HG03469 (cell line): Measurements from ENCODE around the gene ARHGAP28.
"Not testable (repeated sequence)": the region's sequence is repeated elsewhere in the genome, so short reads cannot be mapped to it uniquely, and the experiment has no call there.

ENCODE experiments used
- ATAC-seq: cut with Tn5 transposase; IDR thresholded peaks from one replicate; pipeline ENCODE4 v1.9.1; 2021; ENCODE audit warnings: mild to moderate bottlenecking, moderate library complexity, moderate number of reproducible peaks; ENCODE audit not compliant: unreplicated experiment

ARHGAP28 gene

DNA sequence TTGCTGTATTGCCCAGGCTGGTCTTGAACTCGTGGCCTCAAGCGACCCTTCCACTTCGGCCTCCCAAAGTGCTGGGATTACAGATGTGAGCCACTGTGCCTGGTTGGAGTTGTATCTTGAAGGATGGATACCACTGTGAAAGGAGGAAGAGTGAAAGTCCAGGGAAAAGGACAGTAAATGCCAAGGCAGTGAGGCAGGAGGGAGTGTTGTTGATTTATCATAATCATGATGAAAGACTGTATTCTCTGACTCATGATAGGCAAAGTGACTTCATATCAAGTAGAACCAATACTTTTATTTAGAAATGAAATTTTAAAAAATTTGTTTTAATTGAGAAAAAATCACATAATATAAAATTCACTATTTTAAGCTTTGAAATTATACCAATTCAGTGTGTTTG lies 162.3 kb downstream of the ARHGAP28 start:
- ATAC-seq, result no peak

DNA sequence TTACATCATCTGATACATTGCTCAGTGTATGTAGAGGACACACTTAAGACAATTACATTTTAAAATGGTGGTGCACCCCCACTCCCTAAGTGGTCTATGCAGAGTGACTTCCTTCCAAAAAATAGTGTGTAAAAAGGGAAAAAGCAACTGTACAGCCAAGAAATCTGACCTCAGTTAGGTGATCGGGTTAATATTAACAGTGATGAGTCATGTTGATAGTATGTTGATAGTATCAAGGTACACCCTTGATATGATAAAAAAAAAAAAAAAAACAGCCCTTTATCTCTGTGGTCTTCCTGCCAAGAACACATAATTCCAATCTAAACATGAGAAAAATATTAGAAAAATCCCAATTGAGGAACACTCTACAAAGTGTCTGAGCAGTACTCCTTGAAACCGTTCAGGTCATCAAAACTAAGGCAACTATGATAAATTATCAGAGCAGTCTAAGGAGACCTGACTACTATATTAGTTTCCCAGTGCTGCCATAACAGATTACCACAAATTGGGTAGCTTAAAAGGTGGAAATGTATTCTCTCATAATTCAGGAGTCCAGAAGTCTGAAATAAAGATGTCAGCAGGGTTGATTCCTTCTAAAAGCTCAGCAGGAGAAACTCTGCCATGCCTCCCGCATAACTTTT lies 171.9 kb downstream of the ARHGAP28 start:
- no peak for ATAC-seq

DNA sequence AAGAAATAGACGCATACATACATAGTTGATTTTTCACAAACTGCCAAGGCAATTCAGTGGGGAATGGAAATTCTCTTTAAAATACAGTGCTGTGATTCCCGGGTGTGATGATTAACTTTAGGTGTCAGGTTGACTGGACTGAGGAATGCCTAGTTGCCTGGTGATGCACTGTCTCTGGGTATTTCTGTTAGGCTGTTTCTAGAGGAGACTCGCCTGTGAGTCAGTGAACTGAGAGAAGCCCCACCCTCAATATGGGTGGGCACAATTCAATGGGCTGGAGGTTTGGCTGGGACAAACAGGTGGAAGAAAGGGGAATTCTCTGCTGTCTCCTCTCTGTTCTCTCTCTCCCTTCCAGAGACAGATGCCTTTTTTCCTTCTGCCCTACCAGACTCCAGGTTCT lies 187.6 kb downstream of the ARHGAP28 start:
- ATAC-seq, result no peak

DNA sequence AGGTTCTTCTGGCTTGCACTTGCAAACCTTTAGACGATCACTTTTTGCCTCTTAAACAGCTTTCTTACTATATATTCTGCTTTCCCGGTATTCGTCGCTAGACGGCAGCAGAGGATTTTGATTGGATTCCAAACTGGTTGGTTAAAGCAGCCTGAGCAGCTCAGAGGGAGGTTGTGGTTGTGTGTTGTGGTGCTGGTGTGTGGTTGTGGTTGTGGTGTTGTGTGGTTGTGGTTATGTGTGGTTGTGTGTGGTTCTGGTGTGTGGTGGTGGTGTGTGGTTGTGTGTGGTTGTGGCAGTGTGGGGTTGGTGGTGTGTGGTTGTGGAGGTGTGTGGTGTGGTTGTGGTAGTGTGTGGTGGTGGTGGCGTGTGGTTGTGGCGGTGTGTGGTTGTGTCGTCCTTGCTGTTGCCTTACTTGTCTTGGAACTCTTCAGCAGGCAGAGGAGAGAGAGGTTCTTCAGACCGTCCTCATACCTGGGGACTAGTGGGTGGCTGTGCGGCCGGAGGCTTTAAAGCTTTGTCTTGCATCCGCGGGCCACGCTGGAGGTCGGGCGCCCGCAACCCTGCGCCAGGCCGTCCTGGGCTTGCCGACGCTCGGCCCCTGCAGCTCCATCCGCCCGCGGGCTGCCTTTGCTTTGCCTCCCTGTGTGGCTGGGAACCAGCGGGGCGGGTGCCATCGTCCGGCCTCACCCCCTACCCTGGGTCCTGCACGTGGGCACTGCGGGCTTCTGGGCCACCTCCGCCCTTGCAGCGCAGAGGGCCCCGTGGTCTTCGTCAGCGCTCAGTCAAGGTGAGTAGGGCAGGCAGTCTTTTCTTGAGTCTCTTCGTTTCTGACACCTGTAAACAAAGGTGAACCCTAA lies 190.8 kb downstream of the ARHGAP28 start:
- no peak for ATAC-seq

DNA sequence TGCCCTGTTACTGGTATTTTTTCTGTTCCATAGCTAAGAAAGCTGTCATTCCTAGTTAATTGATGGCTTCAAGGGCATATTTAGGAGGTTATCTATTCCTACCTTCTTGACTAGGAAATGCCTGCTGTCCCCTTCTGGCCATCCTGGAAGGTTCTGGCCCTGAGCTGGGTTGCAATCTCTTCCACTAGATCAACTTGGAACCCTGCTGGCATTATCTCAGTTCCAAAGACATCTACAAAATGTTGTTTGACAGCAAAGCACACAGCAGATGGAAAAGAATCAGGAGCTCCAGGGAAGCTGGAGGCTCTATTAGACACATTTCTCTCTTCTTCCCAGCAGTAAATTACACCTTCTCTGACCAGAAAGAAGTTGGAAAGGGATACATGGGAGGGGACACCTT lies 192.1 kb downstream of the ARHGAP28 start:
- ATAC-seq, result no peak

DNA sequence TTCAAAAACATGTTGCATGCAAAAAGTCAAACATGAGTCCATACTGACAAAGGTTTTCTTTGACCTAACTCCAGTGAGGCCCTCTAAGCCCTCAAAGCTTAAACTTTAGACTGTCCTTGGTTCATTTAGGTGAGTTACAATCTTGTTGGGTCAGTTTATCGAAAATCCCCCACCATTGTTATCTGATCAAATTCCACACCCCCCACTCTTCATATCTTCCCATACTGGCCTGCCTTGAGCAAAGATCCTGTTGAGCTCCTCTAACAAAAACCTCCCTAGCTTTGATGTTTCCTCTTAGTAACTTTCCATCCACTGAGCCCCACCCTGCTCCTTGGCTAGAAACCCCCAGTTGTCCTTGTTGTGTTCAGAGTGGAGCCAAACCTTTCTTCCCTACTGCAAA lies 193.7 kb downstream of the ARHGAP28 start:
- no peak for ATAC-seq

DNA sequence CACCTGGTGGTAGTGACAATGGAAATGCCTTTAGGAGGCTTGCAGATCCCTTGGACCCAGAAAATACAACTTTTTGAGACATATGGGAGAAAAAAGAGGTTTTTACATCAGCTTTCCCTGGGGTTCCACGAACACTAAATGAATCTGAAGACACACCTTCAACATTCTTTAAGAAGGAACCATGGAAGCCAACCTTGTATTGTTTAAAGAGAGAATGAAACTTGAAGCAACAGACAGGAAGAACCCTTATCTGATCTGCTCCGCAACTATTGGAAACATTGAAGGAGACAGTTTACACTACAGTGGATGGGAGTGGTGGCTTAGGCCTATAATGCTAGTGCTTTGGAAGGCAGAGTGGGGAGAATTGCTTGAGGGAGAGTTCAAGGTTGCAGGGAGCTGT lies 197.6 kb downstream of the ARHGAP28 start:
- no peak for ATAC-seq

DNA sequence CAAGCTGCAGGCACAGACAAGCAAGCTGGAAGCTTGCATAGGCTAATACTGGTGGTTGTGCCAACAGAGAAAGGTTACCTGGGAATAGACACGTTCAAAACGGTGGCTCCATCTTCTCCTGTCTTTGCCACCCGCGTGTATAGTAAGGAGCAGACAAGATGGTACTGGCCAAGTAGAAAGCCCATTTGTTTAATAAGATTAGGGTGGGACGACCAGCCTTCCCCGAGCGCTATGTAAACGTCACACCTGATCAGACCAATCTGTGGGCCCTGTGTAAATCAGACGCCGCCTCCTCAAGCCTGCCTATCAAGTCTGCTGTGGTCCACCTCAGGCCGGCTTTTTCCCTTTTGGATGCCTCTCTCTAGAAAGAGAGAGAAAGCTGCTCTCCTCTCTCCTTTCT lies 198.8 kb downstream of the ARHGAP28 start:
- no peak for ATAC-seq

DNA sequence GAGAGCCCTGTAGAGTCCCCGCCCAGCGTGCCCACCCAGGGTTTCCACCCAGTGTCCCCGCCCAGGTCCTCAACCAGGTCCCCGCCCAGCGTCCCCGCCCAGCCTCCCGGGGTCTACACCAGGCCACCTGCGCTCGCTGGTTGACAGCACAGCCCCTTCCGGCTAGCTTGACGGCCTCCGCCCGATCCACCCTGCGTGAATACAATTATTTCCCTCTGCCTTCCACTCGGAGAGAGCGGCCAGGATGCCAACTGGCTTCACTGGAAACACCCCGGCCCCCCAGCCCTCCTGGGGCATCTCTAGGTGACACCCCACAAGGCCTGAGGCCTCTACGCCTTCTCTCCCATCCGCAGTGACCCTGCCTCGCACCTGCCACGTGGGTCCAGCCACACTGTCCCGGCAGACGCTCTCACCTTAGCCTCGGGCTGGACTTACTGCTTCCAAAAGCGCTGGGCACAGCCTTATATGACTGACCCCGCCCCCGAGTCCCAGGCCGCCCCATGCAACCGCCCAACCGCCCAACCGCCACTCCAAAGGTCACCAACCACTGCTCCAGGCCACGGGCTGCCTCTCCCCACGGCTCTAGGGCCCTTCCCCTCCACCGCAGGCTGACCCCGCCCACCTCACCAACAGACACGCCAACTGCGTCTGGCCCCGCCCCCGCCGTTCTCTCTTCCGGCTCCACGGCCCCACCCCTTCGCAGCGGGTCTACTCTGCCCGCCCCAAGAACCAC lies 200.0 kb downstream of the ARHGAP28 start:
- no peak for ATAC-seq

DNA sequence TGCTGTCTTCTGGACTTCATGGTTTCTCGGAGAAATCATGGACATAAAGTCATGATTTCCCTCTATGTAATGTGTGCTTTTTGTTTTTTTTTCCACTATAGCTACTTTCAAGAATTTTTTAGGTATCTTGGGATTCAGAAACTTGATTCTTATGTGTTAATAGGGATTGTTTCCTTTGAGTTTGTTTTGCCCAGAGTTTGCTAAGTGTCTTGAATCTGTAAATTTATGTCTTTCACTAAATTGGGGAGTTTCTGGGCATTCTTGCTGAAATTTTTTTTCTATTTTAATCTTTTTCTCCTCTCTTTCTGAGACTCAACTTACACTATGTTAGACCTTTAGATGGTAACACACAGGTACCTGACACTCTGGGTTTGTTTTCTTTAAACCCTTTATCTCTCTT lies 205.3 kb downstream of the ARHGAP28 start:
- ATAC-seq, result no peak

DNA sequence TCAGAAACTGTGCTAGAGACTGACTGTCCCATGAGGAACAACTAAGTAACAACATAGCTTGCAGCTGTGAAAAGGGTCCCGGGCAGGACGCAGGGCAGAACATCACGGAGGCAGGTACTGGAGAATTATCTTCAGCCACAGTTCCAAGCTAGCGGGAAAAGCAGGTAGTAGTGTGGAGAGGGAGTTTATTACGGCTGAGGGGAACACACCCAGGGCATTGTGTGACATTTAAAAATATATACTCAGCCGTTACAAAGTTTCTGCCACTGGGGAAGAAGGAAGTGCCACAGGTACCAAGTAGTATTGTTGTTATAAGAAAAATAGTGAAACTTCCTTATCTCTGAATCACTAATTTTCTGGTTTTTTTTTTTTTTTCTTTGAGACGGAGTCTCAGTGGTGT lies 208.5 kb downstream of the ARHGAP28 start:
- no peak for ATAC-seq

DNA sequence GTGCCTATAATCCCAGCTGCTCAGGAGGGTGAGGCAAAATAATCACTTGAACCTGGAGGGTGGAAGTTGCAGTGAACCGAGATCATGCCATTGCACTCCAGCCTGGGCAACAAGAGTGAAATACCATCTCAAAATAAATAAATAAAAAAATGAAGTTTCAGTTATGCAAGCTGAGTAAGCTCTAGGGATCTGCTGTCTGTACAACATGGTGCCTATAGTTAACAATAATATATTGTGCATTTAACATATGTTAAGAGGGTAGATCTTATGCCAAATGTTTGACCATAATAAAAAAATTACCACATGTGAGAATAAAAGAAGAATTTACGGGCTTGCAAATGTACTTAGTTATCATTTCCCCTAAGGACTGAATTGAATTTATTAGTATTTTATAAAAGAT lies 208.9 kb downstream of the ARHGAP28 start:
- not testable (repeated sequence) for ATAC-seq

DNA sequence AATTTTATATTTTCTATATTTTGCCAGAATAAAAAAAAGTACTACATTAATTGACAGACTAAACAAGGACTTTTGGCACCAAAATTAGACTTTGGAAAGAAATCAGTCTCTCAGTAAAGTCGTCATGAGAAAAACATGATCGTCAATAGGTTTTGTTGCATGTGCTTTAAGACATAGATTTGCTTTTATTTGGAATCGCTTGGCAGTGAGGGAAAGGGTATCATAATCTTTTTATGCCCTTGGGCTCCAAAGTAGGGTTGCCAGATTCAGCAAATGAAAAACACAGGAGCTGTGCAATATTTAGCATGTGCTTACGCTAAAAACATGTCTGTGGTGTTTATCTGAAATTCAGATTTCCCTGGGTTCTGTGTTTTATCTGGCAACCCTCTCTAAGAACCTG lies 210.5 kb downstream of the ARHGAP28 start:
- no peak for ATAC-seq

DNA sequence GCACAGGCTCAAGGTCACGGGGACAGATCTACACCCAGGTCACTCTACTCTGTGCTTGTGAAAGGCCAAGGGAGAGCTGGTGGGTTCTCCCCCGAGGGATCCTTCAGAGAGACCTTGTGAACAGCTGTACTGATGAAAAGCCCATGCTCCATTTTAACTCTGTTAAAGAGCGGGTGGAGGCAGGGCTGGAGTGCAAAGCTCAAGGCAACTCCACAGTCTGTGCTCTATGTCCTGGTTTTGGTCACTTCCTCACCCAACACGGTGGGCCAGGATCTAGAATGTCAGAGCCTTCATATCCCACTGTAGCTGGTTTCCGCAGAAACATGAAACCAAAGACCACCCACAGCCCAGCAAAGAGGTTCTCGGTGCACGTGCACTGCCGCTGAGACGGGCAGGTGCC lies 210.9 kb downstream of the ARHGAP28 start:
- ATAC-seq, result no peak

DNA sequence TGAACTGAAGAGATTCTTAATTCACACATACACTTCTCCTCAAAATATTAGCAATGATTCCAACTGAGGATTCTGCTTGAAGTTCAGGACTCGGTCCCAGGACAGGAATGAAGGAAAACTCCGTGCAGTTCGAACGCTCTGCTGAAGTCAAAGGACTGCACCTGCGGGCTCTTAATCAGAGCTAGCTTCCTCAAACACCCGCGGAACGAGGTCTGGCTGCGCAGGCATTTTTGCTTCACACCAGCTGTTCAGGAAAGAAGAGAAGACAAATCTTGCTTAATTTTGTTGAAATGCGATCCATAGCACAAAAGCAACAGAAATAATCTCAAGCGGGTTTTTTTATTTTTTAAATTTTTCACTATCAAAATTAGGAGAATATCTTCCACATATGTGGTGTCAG lies 212.5 kb downstream of the ARHGAP28 start:
- ATAC-seq, result no peak

DNA sequence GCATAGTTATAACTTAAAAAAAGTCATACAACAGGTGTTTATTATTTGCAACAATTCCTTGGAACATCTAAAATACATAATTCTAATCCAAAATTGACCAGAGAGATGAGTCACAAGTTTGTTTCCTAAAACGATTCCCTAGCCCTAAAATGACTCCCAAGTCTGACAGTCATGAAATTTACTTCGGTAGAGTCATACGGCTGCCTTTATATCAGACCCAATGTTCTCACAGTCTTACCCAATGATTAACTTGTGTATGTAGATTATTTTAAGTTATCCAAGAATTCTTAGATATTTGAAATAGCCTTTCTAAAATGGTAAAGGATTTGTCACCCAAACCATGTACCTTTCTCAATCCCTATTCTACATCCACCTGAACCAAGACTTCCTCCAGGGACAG lies 213.2 kb downstream of the ARHGAP28 start:
- no peak for ATAC-seq

DNA sequence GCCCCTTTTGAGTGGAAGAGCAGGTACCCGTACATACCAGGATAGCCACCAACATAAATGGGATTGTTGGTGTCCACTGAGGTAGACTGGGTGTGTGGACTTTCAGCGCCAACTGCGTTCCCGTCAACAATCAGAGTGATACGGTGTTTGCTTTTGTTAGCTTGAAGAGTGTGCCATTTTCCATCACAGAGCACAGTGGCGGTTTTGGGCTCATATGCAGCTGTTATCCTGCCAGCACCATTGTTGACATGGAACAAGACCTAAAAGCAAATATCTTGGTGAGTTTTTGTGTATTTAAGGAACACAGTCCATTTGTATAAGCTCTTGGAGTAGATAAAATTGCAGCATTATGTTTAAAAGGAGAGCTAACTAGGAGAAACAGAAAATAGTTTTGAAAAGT lies 213.6 kb downstream of the ARHGAP28 start:
- no peak for ATAC-seq

DNA sequence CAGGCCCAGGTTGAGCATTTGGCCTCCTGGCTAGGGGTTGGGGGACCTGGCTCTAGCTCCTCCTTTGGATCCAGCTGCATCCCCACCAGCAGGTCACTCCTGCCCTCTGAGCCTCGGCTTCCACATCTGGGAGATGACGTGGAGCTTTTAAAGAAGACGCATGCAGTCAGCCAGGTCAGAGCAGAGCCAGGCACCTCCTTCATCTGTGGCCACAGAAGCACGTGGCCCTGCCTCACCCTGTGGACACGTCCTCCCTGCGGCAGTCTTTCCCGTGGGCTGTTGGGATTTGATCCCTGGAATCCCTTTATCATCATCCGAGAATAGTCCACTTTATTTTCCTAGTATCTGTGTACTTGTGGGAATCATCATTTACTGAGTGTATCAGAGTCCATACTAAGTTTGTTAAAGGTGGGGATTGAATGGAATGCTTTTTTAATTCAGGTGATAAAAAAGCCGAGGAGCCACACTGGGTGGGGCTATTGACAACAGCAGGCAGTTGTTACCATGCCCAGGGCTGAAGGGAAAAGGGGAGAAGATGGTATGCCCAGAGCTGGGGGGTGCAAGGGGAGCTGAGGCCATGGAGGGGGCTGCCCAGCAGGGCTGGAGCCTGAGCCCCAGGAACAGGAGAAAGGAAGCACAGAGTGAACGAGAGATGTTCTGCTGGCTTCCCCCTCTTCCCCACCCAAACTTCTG lies 218.0 kb downstream of the ARHGAP28 start:
- no peak for ATAC-seq

DNA sequence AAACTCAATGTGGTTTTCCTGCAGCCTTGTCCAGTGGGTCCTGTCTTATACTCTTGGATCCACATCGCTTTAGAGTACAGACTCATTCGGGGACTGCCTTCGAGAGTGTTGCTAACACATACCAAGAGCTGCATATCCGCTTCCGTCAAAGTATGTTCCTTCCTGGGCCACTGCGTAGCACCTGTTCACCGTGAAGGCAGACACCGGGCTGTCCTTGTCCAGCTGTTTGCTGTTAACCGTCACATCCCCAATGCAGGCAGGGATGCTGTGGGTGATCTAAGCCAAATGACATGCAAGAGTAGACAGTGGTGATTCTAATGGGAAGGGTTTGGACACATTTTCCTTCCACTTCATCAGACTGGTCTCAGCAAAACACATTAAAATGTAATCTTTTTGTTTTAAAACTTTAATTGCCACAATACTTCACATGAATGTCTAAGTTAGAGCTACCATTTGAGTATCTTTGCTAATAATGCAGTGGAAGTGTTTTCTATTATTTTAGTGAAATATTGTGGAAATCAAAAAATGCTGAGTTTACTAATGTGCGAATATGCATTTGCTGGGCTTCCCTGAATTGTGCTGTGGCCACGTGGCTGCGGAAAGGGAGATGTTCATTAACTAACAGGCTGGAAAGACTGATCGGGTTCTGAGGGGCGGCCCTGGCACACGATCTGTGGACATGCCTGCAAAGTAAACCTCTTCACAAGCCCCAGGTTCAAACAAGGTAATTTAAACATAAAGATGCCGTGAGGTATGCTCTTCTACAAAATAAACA lies 219.0 kb downstream of the ARHGAP28 start:
- ATAC-seq, result no peak

DNA sequence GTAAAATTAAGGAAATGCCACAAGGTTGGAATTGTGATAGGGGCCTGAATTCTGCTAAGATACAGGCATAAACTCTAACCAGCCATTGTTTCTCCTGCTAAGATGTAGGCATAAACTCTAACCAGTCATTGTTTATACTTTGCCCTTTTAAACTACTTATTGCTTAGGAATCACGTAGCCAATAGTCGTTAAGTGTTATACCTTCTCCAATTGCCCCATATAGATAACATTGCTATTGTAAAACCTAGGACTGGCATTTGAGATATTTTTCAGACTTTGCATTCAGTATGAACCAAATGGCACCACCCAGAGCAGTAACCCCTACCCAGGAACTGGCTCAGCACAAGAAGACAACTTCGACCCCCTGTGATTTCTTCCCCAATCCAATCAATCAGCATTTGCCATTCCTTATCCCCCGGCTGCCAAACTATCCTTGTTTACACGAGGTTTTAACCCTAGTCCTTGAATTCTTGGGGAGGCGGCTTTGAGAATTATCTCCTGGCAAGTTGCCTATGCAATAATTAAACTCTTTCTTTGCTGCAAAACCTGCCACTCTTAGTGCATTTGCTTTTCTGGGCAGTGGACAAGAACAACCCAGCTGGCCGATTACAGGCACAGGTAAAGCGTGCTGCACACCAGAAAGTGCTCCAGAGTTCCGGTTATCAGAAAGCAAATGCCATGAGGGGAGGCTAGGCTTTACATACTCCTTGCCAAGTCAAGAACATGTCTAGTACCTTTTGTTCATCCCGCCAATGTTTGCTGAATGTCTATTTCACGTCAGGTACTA lies 220.5 kb downstream of the ARHGAP28 start:
- ATAC-seq, result no peak
